ENCODE data around the gene PDE7B. TPM values are rescaled to one million over a fixed set of nuclear protein-coding genes. Genes with fewer than 3 reads are reported as not detected.
A peak's percentile ranks its signal among the peaks of the same experiment; 100 is the strongest.

The PDE7B gene
- total RNA-seq, 4 donors from 2014 or later, result 15.4 to 28.6 (median 18.8) TPM

DNA sequence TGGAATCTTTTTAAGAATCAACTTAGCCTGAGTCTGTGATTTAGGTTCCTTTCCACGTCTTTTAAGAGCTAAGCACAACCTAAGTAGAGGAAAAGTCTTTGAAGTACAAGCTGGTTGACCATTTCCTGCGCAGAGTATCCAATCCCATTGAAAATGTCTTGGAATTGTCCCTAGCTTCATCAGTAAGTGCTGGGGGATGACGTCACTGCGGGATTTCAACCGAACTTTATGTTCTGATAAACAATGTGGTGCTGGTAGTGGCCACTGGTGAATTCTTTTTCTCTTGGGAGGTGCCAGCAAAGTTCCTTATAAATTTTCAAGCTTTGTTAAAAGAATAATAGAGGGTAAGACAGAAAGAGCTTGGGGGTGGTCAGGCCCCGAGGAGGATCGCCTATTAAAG lies 69.2 kb downstream of the PDE7B start:
- Histone ChIP-seq H3K9me3 (no peaks in the 10 kb centered on the region), H3K4me1 (peaks cover 0 to 12% of the 10 kb centered on the region in 2 donors), H3K27ac (peak overlapping the region; percentile 68 to 77), H3K4me3 (no peak overlapping the region), H3K27me3 (no peaks in the 10 kb centered on the region), H3K36me3 (no peaks in the 10 kb centered on the region)
- TF ChIP-seq, protein P1, sequence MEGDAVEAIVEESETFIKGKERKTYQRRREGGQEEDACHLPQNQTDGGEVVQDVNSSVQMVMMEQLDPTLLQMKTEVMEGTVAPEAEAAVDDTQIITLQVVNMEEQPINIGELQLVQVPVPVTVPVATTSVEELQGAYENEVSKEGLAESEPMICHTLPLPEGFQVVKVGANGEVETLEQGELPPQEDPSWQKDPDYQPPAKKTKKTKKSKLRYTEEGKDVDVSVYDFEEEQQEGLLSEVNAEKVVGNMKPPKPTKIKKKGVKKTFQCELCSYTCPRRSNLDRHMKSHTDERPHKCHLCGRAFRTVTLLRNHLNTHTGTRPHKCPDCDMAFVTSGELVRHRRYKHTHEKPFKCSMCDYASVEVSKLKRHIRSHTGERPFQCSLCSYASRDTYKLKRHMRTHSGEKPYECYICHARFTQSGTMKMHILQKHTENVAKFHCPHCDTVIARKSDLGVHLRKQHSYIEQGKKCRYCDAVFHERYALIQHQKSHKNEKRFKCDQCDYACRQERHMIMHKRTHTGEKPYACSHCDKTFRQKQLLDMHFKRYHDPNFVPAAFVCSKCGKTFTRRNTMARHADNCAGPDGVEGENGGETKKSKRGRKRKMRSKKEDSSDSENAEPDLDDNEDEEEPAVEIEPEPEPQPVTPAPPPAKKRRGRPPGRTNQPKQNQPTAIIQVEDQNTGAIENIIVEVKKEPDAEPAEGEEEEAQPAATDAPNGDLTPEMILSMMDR (IDR thresholded peaks at IDR 0.05), result no peak
- TF ChIP-seq POLR2A (IDR thresholded peaks at IDR 0.05), result no peak
- intact Hi-C loops (cut with DNase I; ENCODE audit: low total_unique reads), result no loop called here
- DNase-seq, result no peak

DNA sequence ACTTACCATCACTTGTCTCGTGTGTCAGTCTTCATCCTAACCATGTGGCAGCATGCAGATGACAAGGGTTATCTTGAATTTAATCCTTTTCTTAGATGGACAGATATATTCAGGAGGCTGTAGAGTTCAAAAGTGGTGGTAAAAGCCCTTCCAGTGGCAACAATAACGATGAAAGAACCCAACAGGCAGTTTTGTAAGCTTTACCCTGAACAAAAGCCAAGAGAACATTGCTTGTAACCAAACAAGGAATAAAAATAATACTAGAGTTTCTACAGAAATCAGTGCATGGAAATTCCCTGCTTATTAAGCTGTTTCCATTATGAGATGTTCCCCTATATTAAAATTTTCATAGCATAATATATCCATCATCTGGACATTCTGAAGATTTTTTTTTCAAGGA lies 69.7 kb downstream of the PDE7B start:
- H3K27ac ChIP-seq, result peak overlapping the region; percentile 68 to 77
- H3K9me3 ChIP-seq, result no peaks in the 10 kb centered on the region
- H3K4me3 ChIP-seq, result no peak overlapping the region
- peaks cover 0 to 12% of the 10 kb centered on the region in 2 donors for H3K4me1 ChIP-seq
- no peak for DNase-seq
- H3K27me3 ChIP-seq, result no peaks in the 10 kb centered on the region
- H3K36me3 ChIP-seq, result no peaks in the 10 kb centered on the region
- TF ChIP-seq, protein P1 (IDR thresholded peaks at IDR 0.05), result no peak
- no peak for TF ChIP-seq POLR2A (IDR thresholded peaks at IDR 0.05)
- intact Hi-C loops (cut with DNase I; ENCODE audit: low total_unique reads), result no loop called here

DNA sequence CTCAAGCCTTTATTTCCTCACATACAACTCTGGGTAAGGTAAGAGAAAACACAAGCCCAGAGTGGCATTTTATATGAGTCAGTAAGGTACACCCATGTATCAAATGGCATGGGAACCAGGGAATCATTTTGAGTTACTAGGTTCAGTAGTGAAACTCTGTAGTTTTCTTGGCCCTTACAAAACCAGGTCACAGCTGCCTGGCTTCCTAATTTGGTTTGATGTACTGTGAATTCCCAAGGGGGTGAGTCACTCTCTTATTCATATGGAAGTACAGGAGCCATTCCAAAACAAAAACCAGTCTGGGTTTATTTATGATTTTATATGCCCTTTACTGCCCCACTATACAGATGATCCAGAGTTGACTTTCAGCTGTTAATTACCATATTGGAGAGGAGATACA lies 70.7 kb downstream of the PDE7B start:
- intact Hi-C loops (cut with DNase I; ENCODE audit: low total_unique reads), result no loop called here
- Histone ChIP-seq H3K9me3 (no peaks in the 10 kb centered on the region), H3K4me1 (peaks cover 0 to 12% of the 10 kb centered on the region in 2 donors), H3K27me3 (no peaks in the 10 kb centered on the region), H3K27ac (peak overlapping the region; percentile 68 to 77), H3K36me3 (no peaks in the 10 kb centered on the region), H3K4me3 (no peak overlapping the region)
- peak; percentile 51 to 73 for DNase-seq
- TF ChIP-seq, protein P1 (IDR thresholded peaks at IDR 0.05), result no peak
- no peak for TF ChIP-seq POLR2A (IDR thresholded peaks at IDR 0.05)

DNA sequence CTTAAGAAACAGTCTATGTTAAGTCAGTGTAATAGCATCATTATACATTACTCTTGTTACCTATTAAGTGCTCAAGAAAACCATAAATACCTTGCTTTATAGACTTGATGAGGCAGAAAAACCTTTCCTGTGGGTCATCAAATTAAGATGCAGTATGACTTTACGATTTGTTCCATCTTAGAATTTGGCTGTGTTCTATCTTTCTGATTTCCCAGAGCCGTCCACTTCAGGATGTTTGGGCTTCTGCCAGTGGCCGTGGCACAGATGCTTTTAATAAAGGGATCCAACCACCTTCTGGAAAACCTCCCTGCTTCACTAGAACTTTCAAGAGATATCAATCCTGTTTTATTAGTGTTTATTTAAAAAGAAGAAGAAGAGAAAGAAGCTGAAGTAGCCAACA lies 71.2 kb downstream of the PDE7B start:
- Histone ChIP-seq H3K36me3 (no peaks in the 10 kb centered on the region), H3K9me3 (no peaks in the 10 kb centered on the region), H3K4me3 (no peak overlapping the region), H3K27ac (peak overlapping the region; percentile 68 to 77), H3K4me1 (peaks cover 0 to 12% of the 10 kb centered on the region in 2 donors), H3K27me3 (no peaks in the 10 kb centered on the region)
- peak; percentile 76 to 79 for DNase-seq
- TF ChIP-seq, protein P1 (IDR thresholded peaks at IDR 0.05), result no peak
- no peak for TF ChIP-seq POLR2A (IDR thresholded peaks at IDR 0.05)
- intact Hi-C loops (cut with DNase I; ENCODE audit: low total_unique reads), result no loop called here

DNA sequence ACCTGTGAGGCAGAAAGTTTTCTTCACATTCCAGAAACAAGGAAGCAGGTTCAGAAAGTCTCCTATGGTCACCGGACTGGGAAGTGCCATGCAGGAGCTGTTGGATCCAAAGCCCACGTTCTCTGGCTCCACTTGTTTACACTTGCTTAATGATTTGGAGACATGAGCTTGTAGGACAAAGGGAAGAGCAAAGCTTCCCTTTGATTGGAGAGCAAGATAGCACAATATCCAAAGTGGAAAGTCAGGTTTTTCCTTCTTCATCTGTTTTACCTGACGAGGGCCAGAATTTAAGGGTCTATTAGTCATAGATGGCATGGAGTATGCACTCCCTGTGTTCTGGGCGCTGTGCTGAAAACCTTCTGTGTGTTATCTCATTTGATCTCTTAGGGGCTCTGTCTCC lies 81.2 kb downstream of the PDE7B start:
- no peaks in the 10 kb centered on the region for H3K27me3 ChIP-seq
- no peak overlapping the region for H3K4me3 ChIP-seq
- H3K27ac ChIP-seq, result no peak overlapping the region
- H3K36me3 ChIP-seq, result no peaks in the 10 kb centered on the region
- peaks cover 0 to 11% of the 10 kb centered on the region in 2 donors for H3K4me1 ChIP-seq
- no peaks in the 10 kb centered on the region for H3K9me3 ChIP-seq
- TF ChIP-seq, protein P1 (IDR thresholded peaks at IDR 0.05), result no peak
- no peak for TF ChIP-seq POLR2A (IDR thresholded peaks at IDR 0.05)
- intact Hi-C loops (cut with DNase I; ENCODE audit: low total_unique reads), result no loop called here
- no peak for DNase-seq

Data from uterus (tissue), 4 donors.